ENCODE measurements around the gene CCT2. TPM values are rescaled to one million over a fixed set of nuclear protein-coding genes. Genes with fewer than 3 reads are reported as not detected.

CCT2 gene
- total RNA-seq, 4 donors from 2014 or later = 49.4 to 86.4 (median 61.1) TPM

DNA sequence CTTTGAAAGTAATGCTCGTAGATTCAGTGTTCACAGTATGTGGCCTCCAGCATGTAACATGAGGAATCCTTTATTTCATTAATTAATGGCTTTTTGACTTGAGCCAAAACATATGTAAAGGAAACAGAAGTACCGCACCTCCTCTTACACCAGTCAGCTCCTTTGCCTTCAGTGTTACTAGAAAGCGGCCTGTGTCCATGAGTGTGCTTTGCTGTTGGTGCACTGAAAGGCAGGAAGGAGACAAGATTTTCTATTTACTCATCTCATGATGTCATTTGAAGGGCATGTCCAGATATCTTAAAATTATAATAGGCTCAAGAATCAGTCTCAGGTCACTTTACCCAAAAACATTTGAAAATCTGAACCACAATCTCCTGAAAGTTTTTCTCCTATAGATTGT, 9.9 kb upstream of the CCT2 start:
- DNase-seq (ENCODE audit: low spot score in 2 of 2) = no peak
- 89 to 94% methylated on average over 3 of the region's 3 CpGs for WGBS, 2 donors
- TF ChIP-seq, protein P1, sequence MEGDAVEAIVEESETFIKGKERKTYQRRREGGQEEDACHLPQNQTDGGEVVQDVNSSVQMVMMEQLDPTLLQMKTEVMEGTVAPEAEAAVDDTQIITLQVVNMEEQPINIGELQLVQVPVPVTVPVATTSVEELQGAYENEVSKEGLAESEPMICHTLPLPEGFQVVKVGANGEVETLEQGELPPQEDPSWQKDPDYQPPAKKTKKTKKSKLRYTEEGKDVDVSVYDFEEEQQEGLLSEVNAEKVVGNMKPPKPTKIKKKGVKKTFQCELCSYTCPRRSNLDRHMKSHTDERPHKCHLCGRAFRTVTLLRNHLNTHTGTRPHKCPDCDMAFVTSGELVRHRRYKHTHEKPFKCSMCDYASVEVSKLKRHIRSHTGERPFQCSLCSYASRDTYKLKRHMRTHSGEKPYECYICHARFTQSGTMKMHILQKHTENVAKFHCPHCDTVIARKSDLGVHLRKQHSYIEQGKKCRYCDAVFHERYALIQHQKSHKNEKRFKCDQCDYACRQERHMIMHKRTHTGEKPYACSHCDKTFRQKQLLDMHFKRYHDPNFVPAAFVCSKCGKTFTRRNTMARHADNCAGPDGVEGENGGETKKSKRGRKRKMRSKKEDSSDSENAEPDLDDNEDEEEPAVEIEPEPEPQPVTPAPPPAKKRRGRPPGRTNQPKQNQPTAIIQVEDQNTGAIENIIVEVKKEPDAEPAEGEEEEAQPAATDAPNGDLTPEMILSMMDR (IDR thresholded peaks at IDR 0.05) = no peak
- TF ChIP-seq POLR2A (IDR thresholded peaks at IDR 0.05) = no peak
- H3K4me3 ChIP-seq (ENCODE audit: low read depth, poor library complexity, severe bottlenecking) = no peak overlapping the region
- intact Hi-C loops (cut with DNase I; ENCODE audit: low total_unique reads) = loop anchor here (10.0 kb wide), 1 partner anchor 161 kb away; no protein-coding TSS in a partner anchor

DNA sequence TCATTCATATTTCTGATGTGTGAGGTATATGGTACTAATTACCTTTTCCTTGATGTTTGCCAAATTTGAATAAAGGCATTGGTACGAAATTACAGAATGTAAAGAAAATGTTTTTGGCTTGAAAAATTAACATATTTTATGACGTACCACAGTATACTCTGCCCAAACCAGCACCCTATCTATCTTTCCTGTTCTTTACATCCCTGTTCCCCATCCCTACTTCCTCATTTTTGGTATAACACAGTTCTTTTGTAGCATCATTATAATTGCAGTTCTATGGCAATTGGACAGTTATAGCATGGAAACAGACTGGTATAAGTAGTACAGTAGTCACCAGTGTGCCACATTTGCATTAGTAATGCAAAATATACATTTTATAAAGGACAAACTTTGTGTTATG, 7.0 kb upstream of the CCT2 start:
- 80% methylated on average over 2 of the region's 2 CpGs for WGBS, 2 donors
- TF ChIP-seq, protein P1 (IDR thresholded peaks at IDR 0.05) = no peak
- TF ChIP-seq POLR2A (IDR thresholded peaks at IDR 0.05) = no peak
- no peak overlapping the region for H3K4me3 ChIP-seq (ENCODE audit: low read depth, poor library complexity, severe bottlenecking)
- no peak for DNase-seq (ENCODE audit: low spot score in 2 of 2)
- intact Hi-C loops (cut with DNase I; ENCODE audit: low total_unique reads) = loop anchor here (10.0 kb wide), 1 partner anchor 163 kb away; no protein-coding TSS in a partner anchor

DNA sequence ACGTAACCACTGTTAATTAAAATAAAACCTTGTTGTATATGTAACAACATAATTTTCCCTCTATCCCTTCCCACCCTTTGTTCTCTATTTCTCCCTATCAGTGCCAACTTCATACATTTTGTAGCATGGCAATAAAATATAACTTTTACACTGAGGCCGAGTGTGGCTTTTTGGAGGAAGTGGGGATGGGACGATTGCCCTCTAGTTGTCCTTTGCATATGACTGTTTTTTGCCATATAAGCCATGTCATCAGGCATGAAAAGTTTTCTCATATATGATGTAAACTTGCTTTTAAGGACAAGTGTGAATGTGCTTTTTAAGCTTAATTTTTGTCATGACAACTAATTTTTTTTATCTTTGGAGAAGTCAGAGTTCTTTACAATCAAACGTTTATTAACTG, 6.2 kb upstream of the CCT2 start:
- no peak for DNase-seq (ENCODE audit: low spot score in 2 of 2)
- H3K4me3 ChIP-seq (ENCODE audit: low read depth, poor library complexity, severe bottlenecking) = no peak overlapping the region
- 78 to 81% methylated on average over 4 of the region's 4 CpGs for WGBS, 2 donors
- no peak for TF ChIP-seq POLR2A (IDR thresholded peaks at IDR 0.05)
- TF ChIP-seq, protein P1 (IDR thresholded peaks at IDR 0.05) = no peak
- intact Hi-C loops (cut with DNase I; ENCODE audit: low total_unique reads) = loop anchor here (10.0 kb wide), 1 partner anchor 164 kb away; no protein-coding TSS in a partner anchor

DNA sequence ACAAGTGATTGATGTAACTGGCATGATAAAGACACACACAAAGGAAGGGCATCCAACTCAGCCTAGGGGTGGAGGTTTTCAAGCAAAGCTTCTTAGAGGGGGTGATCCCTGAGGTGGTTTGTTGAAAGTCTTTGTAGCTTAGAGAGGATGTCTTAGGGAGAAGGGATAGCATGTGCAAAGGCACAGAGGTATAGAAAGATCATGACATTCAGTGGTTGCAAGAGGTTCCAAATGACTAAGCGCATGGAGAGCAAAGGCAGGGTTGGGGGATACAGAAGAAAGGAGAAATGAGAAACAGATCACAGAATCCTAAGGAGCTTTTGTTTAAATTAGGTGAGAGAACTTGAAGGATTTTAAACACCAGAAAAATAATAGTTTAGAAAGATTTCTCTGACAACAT, 5.2 kb upstream of the CCT2 start:
- intact Hi-C loops (cut with DNase I; ENCODE audit: low total_unique reads) = loop anchor here (10.0 kb wide), 1 partner anchor 895 kb away; the partner anchor contains the start of gene NUP107
- WGBS, 2 donors = 100% methylated on average over 1 of the region's 1 CpG
- TF ChIP-seq, protein P1 (IDR thresholded peaks at IDR 0.05) = no peak
- no peak for TF ChIP-seq POLR2A (IDR thresholded peaks at IDR 0.05)

DNA sequence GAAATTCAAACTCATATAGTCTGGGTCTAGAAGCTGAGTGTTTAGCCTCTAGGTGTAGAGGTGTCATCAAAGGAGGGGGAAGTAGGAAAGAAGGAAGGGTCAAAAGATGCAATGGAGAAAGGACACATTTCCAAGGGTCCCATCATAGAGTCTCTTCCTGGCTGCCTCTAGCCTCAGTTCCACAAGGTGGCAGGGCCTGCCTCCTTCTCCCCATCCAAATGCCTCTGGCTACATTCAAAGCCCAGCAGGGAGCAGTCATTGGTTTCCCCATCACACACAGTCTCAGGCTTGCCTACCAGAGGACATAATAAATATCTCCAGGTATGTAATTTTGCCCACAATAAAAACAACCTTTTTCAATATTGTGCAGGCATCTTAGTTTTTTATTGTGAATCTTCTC, 2.1 kb upstream of the CCT2 start:
- no peak for TF ChIP-seq POLR2A (IDR thresholded peaks at IDR 0.05)
- DNase-seq (ENCODE audit: low spot score in 2 of 2) = no peak
- no peak overlapping the region for H3K4me3 ChIP-seq (ENCODE audit: low read depth, poor library complexity, severe bottlenecking)
- intact Hi-C loops (cut with DNase I; ENCODE audit: low total_unique reads) = loop anchor here (10.0 kb wide), 1 partner anchor 898 kb away; the partner anchor contains the start of gene NUP107

More for the DNA sequence above, 5.2 kb upstream of the CCT2 start:
- no peak for DNase-seq (ENCODE audit: low spot score in 2 of 2)
- H3K4me3 ChIP-seq (ENCODE audit: low read depth, poor library complexity, severe bottlenecking) = no peak overlapping the region

DNA sequence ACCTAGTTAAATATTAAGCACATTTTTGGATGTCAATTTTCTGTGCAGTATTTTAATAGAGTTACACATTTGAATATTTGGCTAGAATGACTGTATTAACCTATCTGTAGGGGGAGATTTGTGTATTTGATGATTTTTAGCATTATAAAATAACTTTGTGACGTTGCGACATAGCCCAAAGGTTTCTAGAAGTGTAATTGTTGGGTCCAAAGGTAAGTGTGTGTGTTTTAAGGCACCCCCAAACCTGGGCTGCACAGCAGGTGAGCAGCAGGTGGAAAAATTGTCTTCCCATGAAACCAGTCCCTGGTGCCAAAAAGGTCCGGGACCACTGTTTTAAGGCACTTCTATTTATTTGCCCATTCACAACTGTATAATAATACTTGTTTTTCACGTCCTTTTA, 3.3 kb downstream of the CCT2 start:
- no peak for DNase-seq (ENCODE audit: low spot score in 2 of 2)
- TF ChIP-seq POLR2A (IDR thresholded peaks at IDR 0.05) = no peak
- TF ChIP-seq, protein P1 (IDR thresholded peaks at IDR 0.05) = no peak
- 94 to 95% methylated on average over 4 of the region's 4 CpGs for WGBS, 2 donors
- intact Hi-C loops (cut with DNase I; ENCODE audit: low total_unique reads) = loop anchor here (10.0 kb wide), 1 partner anchor 904 kb away; the partner anchor contains the start of gene NUP107
- H3K4me3 ChIP-seq (ENCODE audit: low read depth, poor library complexity, severe bottlenecking) = no peak overlapping the region

All from lower leg skin (tissue), 4 donors.